Liver (tissue), 9 donors: ENCODE data around the gene ARHGEF9. TPM values are rescaled to one million over a fixed set of nuclear protein-coding genes. Genes with fewer than 3 reads are reported as not detected.

Experiments
- DNase-seq: peaks from one replicate; pipeline ENCODE4 v3.0.0-alpha.2; 2017; ENCODE audit warnings: low spot score
- H3K27ac ChIP-seq, 2 donors: one replicate each; pipeline ENCODE4 v1.7.0; 2013; ENCODE audit warnings: inconsistent platforms in 2 of 2, low read length in 2 of 2, control low read depth in 1 of 2, low read depth in 1 of 2, mild to moderate bottlenecking in 1 of 2
- H3K27me3 ChIP-seq, 4 donors: one replicate each; pipeline versions ENCODE4 v1.6.1 to v1.7.0; 2013; ENCODE audit warnings: low read length in 3 of 4, inconsistent platforms in 1 of 4, mild to moderate bottlenecking in 1 of 4, moderate library complexity in 1 of 4; ENCODE audit not compliant: control insufficient read depth in 4 of 4, insufficient read depth in 4 of 4
- H3K36me3 ChIP-seq, 4 donors: one replicate each; pipeline versions ENCODE4 v1.6.1 to v1.7.0; 2013; ENCODE audit warnings: low read length in 3 of 4, mild to moderate bottlenecking in 3 of 4, low read depth in 1 of 4, moderate library complexity in 1 of 4; ENCODE audit not compliant: control insufficient read depth in 4 of 4, insufficient read depth in 3 of 4
- H3K4me1 ChIP-seq, 4 donors: one replicate each; pipeline versions ENCODE4 v1.6.1 to v1.7.0; 2013; ENCODE audit warnings: low read length in 3 of 4, mild to moderate bottlenecking in 3 of 4, moderate library complexity in 1 of 4; ENCODE audit not compliant: control insufficient read depth in 4 of 4, insufficient read depth in 4 of 4
- H3K4me3 ChIP-seq, 3 donors: one replicate each; pipeline versions ENCODE4 v1.6.1 to v1.7.0; 2013; ENCODE audit warnings: low read length in 3 of 3, control low read depth in 1 of 3, low read depth in 1 of 3, mild to moderate bottlenecking in 1 of 3
- H3K9ac ChIP-seq, 2 donors: one replicate each; pipeline ENCODE4 v1.7.0; 2013; ENCODE audit warnings: low read length in 2 of 2, mild to moderate bottlenecking in 2 of 2, moderate library complexity in 2 of 2, control low read depth in 1 of 2, low read depth in 1 of 2
- H3K9me3 ChIP-seq, 4 donors: one replicate each; pipeline versions ENCODE4 v1.6.1 to v1.7.0; 2013; ENCODE audit warnings: low read length in 3 of 4; ENCODE audit not compliant: control insufficient read depth in 4 of 4
- FOXA2 ChIP-seq: IDR thresholded peaks from 2 replicates; pipeline ENCODE4 v1.6.1; 2016; ENCODE audit warnings: antibody characterized with exemption
- GABPA ChIP-seq, 2 donors: IDR thresholded peaks in 1 of 2; conservative IDR thresholded peaks in 1 of 2; 2 replicates each; pipeline ENCODE4 v1.6.1; 2016; ENCODE audit warnings: antibody characterized with exemption in 2 of 2, mild to moderate bottlenecking in 1 of 2, moderate library complexity in 1 of 2
- HNF4G ChIP-seq: IDR thresholded peaks from 2 replicates; pipeline ENCODE4 v1.6.1; 2016; ENCODE audit warnings: antibody characterized with exemption
- RAD21 ChIP-seq, 2 donors: IDR thresholded peaks; 2 replicates each; pipeline ENCODE4 v1.6.1; 2016; ENCODE audit warnings: antibody characterized with exemption in 2 of 2, mild to moderate bottlenecking in 2 of 2
- YY1 ChIP-seq: IDR thresholded peaks from 2 replicates; pipeline ENCODE4 v1.6.1; 2016; ENCODE audit warnings: antibody characterized with exemption, mild to moderate bottlenecking
- whole genome bisulfite sequencing: extraction: QIAGEN DNeasy Blood & Tissue Kit; methylation state at CpG from one replicate; pipeline ENCODE4 v1.1.7; 2013; 5-methylcytosine and 5-hydroxymethylcytosine counted together
- polyA plus RNA-seq, 2 donors: library from polyadenylated mRNA; stranded (reverse) in 1 of 2; unstranded in 1 of 2; fragments of 200-250 nt in 1 of 2; fragments of >200 nt in 1 of 2; fragmentation: Nextera tagmentation in 1 of 2; extraction: Ambion mirVana in 1 of 2; gene quantifications; one replicate each; pipeline versions ENCODE4 v1.2.1 to v1.2.3, GENCODE V29; 2013 to 2015
- total RNA-seq, 2 donors: library from RNA; depleted of rRNA; stranded (reverse); fragments of >200 nt; gene quantifications; one replicate each; pipeline ENCODE4 v1.2.3, GENCODE V29; 2014
- TF ChIP-seq, protein P1 (sequence below): IDR thresholded peaks from 2 replicates; pipeline ENCODE4 v1.6.1; 2016; ENCODE audit warnings: antibody characterized with exemption, mild to moderate bottlenecking
- TF ChIP-seq, protein P2 (sequence below): fragments of 150-350 bp; IDR thresholded peaks from 2 replicates; pipeline ENCODE4 v1.5.1; 2017; ENCODE audit warnings: improper control_type of control experiment, low read depth, low read length; ENCODE audit not compliant: missing input control
- TF ChIP-seq, protein P3 (sequence below): IDR thresholded peaks from 2 replicates; pipeline ENCODE4 v1.6.1; 2016; ENCODE audit warnings: antibody characterized with exemption
- TF ChIP-seq, protein P4 (sequence below): IDR thresholded peaks from 2 replicates; pipeline ENCODE4 v1.6.1; 2016; ENCODE audit warnings: antibody characterized with exemption
- donor health status: healthy.
- donor health status: healthy.
- donor health status: healthy.
- donor health status: healthy.
- donor health status: healthy.

Gene ARHGEF9
- total and polyA plus RNA-seq, 4 donors: 2.1 to 9.0 (median 6.2) TPM

DNA sequence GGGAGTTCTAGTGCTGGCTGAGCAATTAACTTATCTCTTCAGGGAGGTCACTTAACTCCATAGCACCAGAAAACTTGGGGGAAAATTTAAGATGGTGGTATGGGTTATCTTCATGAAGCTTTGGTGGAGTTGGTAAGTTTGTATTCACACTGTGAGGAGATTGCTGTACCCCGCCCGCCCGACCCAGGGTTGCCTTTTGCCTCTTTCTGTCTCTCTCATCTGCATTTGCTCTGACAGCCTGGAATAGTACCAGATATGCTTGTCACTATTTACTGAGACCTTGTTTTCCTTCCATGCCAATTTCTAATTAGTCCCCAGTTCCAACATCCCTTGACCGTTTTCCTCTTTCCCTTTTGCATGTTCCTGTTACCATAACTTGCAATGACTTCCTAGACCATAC lies 33.1 kb upstream of the ARHGEF9 start (continued):
- TF ChIP-seq, protein P1, sequence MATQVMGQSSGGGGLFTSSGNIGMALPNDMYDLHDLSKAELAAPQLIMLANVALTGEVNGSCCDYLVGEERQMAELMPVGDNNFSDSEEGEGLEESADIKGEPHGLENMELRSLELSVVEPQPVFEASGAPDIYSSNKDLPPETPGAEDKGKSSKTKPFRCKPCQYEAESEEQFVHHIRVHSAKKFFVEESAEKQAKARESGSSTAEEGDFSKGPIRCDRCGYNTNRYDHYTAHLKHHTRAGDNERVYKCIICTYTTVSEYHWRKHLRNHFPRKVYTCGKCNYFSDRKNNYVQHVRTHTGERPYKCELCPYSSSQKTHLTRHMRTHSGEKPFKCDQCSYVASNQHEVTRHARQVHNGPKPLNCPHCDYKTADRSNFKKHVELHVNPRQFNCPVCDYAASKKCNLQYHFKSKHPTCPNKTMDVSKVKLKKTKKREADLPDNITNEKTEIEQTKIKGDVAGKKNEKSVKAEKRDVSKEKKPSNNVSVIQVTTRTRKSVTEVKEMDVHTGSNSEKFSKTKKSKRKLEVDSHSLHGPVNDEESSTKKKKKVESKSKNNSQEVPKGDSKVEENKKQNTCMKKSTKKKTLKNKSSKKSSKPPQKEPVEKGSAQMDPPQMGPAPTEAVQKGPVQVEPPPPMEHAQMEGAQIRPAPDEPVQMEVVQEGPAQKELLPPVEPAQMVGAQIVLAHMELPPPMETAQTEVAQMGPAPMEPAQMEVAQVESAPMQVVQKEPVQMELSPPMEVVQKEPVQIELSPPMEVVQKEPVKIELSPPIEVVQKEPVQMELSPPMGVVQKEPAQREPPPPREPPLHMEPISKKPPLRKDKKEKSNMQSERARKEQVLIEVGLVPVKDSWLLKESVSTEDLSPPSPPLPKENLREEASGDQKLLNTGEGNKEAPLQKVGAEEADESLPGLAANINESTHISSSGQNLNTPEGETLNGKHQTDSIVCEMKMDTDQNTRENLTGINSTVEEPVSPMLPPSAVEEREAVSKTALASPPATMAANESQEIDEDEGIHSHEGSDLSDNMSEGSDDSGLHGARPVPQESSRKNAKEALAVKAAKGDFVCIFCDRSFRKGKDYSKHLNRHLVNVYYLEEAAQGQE: no peak

DNA sequence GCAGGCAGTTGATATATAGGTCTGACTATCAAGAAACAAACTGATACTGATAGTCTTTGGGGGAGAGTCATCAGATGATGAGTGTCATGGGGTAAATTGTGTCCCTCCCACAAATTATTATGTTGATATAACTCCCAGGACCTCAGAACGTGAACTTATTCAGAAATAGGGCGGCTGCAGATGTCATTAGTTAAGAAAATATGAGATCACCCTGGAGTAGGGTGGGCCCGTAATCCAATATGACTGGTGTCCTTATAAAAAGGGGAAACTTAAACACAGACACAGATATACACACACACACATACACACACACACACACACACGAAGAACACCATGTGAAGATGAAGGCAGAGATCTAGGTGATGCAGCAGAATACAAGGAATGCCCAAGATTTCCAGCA lies 32.7 kb upstream of the ARHGEF9 start:
- TF ChIP-seq, protein P2, sequence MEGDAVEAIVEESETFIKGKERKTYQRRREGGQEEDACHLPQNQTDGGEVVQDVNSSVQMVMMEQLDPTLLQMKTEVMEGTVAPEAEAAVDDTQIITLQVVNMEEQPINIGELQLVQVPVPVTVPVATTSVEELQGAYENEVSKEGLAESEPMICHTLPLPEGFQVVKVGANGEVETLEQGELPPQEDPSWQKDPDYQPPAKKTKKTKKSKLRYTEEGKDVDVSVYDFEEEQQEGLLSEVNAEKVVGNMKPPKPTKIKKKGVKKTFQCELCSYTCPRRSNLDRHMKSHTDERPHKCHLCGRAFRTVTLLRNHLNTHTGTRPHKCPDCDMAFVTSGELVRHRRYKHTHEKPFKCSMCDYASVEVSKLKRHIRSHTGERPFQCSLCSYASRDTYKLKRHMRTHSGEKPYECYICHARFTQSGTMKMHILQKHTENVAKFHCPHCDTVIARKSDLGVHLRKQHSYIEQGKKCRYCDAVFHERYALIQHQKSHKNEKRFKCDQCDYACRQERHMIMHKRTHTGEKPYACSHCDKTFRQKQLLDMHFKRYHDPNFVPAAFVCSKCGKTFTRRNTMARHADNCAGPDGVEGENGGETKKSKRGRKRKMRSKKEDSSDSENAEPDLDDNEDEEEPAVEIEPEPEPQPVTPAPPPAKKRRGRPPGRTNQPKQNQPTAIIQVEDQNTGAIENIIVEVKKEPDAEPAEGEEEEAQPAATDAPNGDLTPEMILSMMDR: no peak
- TF ChIP-seq GABPA (IDR thresholded peaks at IDR 0.05 in 1 of 2, conservative IDR thresholded peaks at IDR 0.05 in 1 of 2) (no peak), HNF4G (no peak), YY1 (no peak), FOXA2 (no peak)
- TF ChIP-seq, protein P3, sequence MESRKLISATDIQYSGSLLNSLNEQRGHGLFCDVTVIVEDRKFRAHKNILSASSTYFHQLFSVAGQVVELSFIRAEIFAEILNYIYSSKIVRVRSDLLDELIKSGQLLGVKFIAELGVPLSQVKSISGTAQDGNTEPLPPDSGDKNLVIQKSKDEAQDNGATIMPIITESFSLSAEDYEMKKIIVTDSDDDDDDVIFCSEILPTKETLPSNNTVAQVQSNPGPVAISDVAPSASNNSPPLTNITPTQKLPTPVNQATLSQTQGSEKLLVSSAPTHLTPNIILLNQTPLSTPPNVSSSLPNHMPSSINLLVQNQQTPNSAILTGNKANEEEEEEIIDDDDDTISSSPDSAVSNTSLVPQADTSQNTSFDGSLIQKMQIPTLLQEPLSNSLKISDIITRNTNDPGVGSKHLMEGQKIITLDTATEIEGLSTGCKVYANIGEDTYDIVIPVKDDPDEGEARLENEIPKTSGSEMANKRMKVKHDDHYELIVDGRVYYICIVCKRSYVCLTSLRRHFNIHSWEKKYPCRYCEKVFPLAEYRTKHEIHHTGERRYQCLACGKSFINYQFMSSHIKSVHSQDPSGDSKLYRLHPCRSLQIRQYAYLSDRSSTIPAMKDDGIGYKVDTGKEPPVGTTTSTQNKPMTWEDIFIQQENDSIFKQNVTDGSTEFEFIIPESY: no peak
- TF ChIP-seq, protein P4, sequence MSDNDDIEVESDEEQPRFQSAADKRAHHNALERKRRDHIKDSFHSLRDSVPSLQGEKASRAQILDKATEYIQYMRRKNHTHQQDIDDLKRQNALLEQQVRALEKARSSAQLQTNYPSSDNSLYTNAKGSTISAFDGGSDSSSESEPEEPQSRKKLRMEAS: no peak
- 83% methylated on average over 4 of the region's 4 CpGs for WGBS
- Histone ChIP-seq H3K9me3 (peaks cover 0 to 1% (median 0%) of the 10 kb centered on the region in 4 donors), H3K27me3 (no peaks in the 10 kb centered on the region), H3K36me3 (no peaks in the 10 kb centered on the region), H3K4me1 (no peaks in the 10 kb centered on the region), H3K4me3 (no peak overlapping the region), H3K9ac (no peak overlapping the region), H3K27ac (no peak overlapping the region)
- no peak for DNase-seq

DNA sequence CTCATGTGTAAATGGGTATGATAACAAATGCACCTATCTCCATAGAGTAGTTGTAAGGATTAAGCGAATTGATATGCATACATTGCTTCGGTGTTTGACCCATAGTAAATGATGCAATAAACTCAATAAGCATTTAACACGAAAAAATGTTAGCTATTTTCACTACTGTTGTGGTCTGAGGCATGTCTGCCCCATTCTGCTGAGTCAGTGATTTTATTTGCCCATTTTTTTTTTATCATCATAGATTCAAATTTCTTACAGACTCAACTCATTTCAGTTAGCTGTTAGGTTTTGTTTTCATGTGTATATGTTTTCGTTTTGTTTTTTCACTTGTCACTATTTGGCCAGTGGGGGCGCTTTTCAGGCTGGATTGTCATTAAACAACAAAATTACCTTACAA lies 27.8 kb upstream of the ARHGEF9 start:
- Histone ChIP-seq H3K36me3 (no peaks in the 10 kb centered on the region), H3K4me3 (no peak overlapping the region), H3K4me1 (no peaks in the 10 kb centered on the region), H3K27me3 (no peaks in the 10 kb centered on the region), H3K27ac (no peak overlapping the region), H3K9ac (no peak overlapping the region), H3K9me3 (no peaks in the 10 kb centered on the region)
- WGBS: 87% methylated on average over 5 of the region's 5 CpGs
- TF ChIP-seq RAD21 (IDR thresholded peaks at IDR 0.05): no peak
- DNase-seq: no peak
